Nephron progenitor cell (in vitro differentiated cells): Measurements from ENCODE around the gene TEX35.

Experiments
- DNase-seq: peaks from one replicate; pipeline ENCODE4 v3.0.0; 2021
- H3K27ac Mint-ChIP-seq: 2 replicates; pipeline ENCODE4 v1.8.0; 2021; ENCODE audit warnings: mild to moderate bottlenecking, moderate library complexity, mixed read lengths
- H3K27me3 Mint-ChIP-seq: 2 replicates; pipeline ENCODE4 v1.8.0; 2021; ENCODE audit warnings: mild to moderate bottlenecking, low read depth, mixed read lengths; ENCODE audit not compliant: poor library complexity
- H3K36me3 Mint-ChIP-seq: 2 replicates; pipeline ENCODE4 v1.8.0; 2021; ENCODE audit warnings: low read depth, mixed read lengths
- H3K4me1 Mint-ChIP-seq: 2 replicates; pipeline ENCODE4 v1.8.0; 2021; ENCODE audit warnings: mixed read lengths
- H3K4me3 Mint-ChIP-seq: 2 replicates; pipeline ENCODE4 v1.8.0; 2021; ENCODE audit warnings: mild to moderate bottlenecking, moderate library complexity, mixed read lengths
- H3K9me3 Mint-ChIP-seq: 2 replicates; pipeline ENCODE4 v1.8.0; 2021; ENCODE audit warnings: mild to moderate bottlenecking, moderate library complexity, mixed read lengths
- TF ChIP-seq, protein P1 (sequence below): fragments of 200-600 bp; sonication (generic); IDR thresholded peaks from 2 replicates; pipeline ENCODE4 v1.5.0; 2021; ENCODE audit warnings: antibody characterized with exemption

TEX35 gene

DNA sequence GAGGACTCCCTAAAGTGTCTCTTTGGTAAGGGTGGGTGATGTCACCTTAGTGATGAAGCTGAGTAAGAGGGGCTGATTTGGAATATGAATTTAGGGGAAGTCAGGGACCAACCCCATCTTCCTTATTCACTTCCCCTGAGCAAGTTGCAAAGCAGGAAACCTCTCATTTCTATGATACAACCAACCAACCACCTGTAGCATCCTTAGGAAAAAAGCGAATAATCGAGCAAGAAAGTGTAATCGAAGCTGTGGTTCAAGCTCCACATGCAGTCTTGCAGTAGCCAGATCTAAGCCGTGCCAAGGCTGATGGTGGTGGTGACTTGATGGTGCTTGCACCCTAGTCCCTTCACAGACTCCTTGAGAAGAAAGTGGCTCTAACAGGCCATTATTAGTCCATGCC is 3.2 kb downstream of the TEX35 start:
- TF ChIP-seq, protein P1, sequence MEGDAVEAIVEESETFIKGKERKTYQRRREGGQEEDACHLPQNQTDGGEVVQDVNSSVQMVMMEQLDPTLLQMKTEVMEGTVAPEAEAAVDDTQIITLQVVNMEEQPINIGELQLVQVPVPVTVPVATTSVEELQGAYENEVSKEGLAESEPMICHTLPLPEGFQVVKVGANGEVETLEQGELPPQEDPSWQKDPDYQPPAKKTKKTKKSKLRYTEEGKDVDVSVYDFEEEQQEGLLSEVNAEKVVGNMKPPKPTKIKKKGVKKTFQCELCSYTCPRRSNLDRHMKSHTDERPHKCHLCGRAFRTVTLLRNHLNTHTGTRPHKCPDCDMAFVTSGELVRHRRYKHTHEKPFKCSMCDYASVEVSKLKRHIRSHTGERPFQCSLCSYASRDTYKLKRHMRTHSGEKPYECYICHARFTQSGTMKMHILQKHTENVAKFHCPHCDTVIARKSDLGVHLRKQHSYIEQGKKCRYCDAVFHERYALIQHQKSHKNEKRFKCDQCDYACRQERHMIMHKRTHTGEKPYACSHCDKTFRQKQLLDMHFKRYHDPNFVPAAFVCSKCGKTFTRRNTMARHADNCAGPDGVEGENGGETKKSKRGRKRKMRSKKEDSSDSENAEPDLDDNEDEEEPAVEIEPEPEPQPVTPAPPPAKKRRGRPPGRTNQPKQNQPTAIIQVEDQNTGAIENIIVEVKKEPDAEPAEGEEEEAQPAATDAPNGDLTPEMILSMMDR, result no peak
- Mint-ChIP-seq H3K27ac (no peak overlapping the region), H3K36me3 (no peaks in the 10 kb centered on the region), H3K4me3 (no peak overlapping the region), H3K9me3 (no peaks in the 10 kb centered on the region), H3K27me3 (peaks cover 3% of the 10 kb centered on the region), H3K4me1 (peaks cover 10% of the 10 kb centered on the region)
- no peak for DNase-seq

DNA sequence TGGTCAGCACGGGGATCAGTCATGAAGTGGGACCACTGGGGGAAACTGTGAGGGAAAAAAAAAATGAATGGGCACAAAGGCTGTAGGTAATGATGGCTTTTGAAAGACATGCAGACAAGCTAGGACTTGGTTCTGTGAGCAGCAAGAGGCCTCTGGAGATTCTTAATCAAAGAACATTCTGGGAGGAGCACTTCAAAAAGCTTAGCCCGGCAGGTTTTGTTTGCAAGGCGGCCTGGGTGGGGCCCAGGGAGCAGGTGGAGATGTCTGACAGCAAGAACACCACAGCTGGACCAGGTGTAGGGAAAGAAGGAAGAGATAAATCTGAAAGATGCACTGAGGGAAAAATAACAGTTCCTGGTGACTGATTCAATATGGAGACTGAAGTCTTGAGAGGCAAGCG is 6.0 kb downstream of the TEX35 start:
- TF ChIP-seq, protein P1, result no peak
- Mint-ChIP-seq H3K4me3 (no peak overlapping the region), H3K9me3 (no peaks in the 10 kb centered on the region), H3K4me1 (peaks cover 5% of the 10 kb centered on the region), H3K27ac (no peak overlapping the region), H3K36me3 (no peaks in the 10 kb centered on the region), H3K27me3 (peaks cover 3% of the 10 kb centered on the region)
- no peak for DNase-seq

DNA sequence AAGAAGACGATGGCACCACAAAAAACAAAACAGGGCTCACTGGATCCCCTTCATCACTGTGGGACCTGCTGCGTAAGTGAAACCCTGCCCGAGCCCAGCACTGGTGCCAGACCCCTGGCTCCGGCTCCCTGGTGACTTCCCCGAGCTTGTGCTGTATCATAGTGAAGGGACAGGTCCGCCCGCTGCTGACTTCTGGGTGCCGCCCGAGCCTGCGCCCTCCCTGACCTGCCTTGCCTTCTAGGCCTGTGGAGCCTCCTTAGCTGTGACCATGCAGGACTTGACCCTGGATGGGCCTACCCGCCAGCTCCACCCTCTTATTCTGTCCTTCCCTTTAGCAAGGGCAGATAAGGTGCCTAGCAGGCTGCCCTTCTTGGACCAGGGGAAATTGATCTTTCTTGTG is 7.9 kb downstream of the TEX35 start:
- Mint-ChIP-seq H3K4me1 (peaks cover 6% of the 10 kb centered on the region), H3K36me3 (no peaks in the 10 kb centered on the region), H3K27ac (no peak overlapping the region), H3K27me3 (peaks cover 3% of the 10 kb centered on the region), H3K4me3 (no peak overlapping the region), H3K9me3 (no peaks in the 10 kb centered on the region)
- TF ChIP-seq, protein P1, result no peak
- DNase-seq, result no peak

DNA sequence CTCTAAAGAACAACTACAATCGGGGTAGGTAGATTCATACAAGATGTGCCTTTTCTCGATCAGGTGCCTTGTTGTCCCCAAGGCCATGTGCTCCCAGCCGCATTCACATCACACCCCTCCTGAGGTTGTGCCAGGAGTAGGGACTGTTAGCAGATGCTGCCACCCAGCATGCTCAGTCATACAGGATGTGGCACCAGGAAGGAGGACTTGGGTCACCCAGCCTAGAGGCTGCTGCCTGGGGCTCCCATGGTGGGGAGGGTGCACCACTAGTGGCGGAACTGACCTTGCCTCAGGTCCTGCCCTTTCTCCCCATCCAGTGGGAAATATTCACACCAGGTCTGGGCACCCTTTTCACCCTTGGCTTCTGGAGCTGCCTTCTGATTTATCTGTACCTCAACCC is 8.3 kb downstream of the TEX35 start:
- Mint-ChIP-seq H3K36me3 (no peaks in the 10 kb centered on the region), H3K4me3 (no peak overlapping the region), H3K9me3 (no peaks in the 10 kb centered on the region), H3K4me1 (peaks cover 6% of the 10 kb centered on the region), H3K27ac (no peak overlapping the region), H3K27me3 (peaks cover 3% of the 10 kb centered on the region)
- TF ChIP-seq, protein P1, result no peak
- no peak for DNase-seq

DNA sequence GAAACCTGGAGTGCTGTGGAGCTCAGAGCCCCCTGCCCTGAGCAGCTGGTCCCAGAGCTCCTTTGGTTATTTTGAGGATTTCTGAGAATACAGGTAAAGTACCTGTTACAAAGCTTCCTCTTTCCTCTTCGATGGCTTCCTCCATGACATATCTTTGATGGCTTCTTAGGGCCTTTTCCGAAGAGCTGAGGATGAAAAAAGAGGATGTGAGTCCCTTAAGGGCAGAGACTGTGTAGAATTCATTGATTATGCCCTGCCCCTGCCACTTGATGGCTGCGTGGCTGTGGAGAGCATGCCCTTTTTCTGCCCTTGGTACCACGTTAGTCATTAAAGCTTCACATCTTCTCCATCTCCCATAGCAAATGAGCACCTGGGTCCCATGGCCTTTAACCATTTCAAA is 14.2 kb downstream of the TEX35 start:
- H3K4me3 Mint-ChIP-seq, result no peak overlapping the region
- H3K36me3 Mint-ChIP-seq, result no peaks in the 10 kb centered on the region
- TF ChIP-seq, protein P1, result no peak
- peaks cover 3% of the 10 kb centered on the region for H3K27me3 Mint-ChIP-seq
- no peak overlapping the region for H3K27ac Mint-ChIP-seq
- no peak for DNase-seq
- peaks cover 15% of the 10 kb centered on the region for H3K4me1 Mint-ChIP-seq
- H3K9me3 Mint-ChIP-seq, result no peaks in the 10 kb centered on the region

DNA sequence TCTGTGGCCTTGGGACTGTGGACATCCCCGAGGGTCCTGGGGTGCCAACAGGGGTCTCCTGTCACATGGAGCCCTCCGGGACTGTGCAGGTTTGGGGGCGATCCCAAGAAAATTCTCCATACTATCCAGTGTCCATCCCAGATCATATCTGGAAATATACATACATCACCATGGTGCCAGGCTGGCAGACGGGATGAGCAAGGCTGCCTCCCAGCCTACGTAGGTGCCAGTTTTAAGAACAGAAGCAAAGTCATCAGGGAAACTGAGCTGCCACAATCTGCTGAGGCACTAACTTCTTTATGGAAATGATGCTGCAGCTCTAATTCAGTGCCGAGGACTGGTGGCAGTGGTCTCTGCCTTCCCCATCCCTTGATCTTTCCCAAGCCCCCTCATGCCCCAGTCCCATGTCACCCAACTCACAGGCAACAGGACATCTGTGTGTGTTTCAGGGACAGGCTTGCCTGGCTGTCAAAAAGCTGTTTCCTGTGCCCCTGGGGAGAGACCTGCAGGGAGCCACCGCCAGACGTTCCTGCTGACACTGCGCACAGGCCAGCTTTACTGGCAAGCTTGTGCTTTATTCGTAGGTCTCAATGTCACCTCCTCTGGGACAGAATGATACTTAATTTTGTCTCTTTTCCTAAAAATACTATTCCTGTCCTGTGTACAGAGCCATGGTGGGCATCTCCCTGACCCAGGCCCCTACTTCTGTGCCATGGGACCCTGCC is 15.5 kb downstream of the TEX35 start:
- no peak overlapping the region for H3K4me3 Mint-ChIP-seq
- no peaks in the 10 kb centered on the region for H3K9me3 Mint-ChIP-seq
- peaks cover 3% of the 10 kb centered on the region for H3K27me3 Mint-ChIP-seq
- H3K36me3 Mint-ChIP-seq, result no peaks in the 10 kb centered on the region
- no peak for DNase-seq
- peaks cover 21% of the 10 kb centered on the region for H3K4me1 Mint-ChIP-seq
- TF ChIP-seq, protein P1, result no peak
- no peak overlapping the region for H3K27ac Mint-ChIP-seq
